HG03045 (cell line): Measurements from ENCODE around the gene VIL1.

ENCODE experiments used
- ATAC-seq: cut with Tn5 transposase; IDR thresholded peaks from one replicate; pipeline ENCODE4 v1.9.1; 2021; ENCODE audit warnings: mild to moderate bottlenecking, moderate library complexity; ENCODE audit not compliant: unreplicated experiment

The VIL1 gene

DNA sequence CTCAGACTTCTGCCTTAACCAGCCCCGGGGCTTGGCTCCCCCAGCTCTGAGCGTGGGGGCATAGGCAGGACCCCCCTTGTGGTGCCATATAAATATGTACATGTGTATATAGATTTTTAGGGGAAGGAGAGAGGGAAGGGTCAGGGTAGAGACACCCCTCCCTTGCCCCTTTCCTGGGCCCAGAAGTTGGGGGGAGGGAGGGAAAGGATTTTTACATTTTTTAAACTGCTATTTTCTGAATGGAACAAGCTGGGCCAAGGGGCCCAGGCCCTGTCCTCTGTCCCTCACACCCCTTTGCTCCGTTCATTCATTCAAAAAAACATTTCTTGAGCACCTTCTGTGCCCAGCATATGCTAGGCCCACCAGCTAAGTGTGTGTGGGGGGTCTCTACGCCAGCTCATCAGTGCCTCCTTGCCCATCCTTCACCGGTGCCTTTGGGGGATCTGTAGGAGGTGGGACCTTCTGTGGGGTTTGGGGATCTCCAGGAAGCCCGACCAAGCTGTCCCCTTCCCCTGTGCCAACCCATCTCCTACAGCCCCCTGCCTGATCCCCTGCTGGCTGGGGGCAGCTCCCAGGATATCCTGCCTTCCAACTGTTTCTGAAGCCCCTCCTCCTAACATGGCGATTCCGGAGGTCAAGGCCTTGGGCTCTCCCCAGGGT is 13.7 kb upstream of the VIL1 start:
- ATAC-seq, result no peak

- ATAC-seq, result peak; percentile 2
These were observed 13.1 kb upstream of the VIL1 start for GRCh38 chr2:218405746-218406208.

DNA sequence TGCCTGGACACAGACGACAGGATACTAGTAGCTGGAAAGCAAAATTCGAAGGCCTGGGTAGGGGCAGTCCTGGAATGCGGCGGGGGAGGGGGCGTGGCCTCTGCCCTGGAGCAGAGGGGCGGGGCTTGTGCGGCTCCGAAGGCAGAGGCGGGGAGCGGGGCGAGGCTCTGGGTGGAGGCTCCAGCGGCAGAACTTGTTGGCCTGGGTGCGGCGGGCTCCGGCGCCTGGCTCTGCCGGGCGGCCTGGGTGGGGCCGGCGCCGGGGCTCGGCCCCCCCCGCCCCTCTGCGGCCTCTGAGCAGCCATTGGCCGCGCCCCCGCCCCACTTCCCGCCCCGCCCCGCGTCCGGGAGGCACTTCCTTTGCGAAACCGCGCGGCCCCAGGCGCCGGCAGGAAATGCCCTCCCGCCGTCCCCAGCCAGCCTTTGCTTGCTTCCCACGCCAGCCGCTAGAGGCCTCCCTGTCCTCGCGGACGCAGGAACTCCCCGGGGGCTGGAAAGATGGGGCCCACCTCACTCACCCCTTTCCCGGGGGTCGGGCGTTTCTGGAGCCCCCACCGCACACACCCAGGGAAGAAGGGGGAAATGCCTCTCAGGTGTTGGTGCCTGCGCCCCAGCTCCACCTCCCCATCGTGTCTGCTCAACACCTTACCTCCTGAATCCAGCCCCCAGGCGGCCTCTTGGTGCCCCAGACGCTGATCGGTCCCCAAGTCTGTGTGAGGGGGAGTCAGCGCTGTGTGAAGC is 12.5 kb upstream of the VIL1 start:
- peak; percentile 81 for ATAC-seq

GRCh38 chr2:218406949-218407618 is 11.8 kb upstream of the VIL1 start:
- ATAC-seq, result peak; percentile 5

DNA sequence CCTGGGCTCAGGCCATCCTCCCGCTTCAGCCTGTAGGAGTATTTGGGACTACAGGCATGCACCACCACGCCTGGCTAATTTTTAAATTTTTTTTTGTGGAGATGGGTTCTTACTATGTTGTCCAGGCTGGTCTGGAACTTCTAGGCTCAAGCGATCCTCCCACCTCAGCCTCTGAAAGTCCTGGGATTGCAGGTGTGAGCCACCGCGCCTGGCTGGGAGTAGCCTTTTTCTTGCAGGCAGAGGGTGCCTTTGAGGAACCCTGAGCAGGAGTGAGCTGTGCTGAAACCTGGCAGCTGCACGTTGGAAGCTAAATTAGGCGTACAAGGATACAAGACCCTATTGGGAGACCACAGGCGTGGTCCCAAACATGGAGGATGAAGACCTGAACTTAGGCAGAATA is 11.2 kb upstream of the VIL1 start:
- no peak for ATAC-seq

DNA sequence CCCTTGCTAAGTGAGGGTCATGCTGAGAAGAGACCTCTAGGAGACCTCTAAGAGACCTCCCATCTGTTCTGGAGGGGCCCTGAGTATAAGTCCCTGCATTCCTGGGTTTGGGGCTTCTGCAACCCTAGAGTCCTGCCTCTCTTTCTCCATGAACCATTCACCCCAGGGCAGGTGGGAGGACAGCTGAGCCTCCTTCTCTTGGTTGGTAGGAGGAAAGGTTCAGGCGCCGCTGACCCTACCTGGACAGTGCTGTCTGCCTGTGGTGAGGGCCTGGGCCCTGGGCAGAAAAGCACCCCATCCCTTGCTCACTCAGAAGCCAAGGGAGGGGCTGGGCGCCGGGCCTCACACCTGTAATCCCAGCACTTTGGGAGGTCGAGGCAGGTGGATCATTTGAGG is 604 bp upstream of the VIL1 start:
- ATAC-seq, result no peak

DNA sequence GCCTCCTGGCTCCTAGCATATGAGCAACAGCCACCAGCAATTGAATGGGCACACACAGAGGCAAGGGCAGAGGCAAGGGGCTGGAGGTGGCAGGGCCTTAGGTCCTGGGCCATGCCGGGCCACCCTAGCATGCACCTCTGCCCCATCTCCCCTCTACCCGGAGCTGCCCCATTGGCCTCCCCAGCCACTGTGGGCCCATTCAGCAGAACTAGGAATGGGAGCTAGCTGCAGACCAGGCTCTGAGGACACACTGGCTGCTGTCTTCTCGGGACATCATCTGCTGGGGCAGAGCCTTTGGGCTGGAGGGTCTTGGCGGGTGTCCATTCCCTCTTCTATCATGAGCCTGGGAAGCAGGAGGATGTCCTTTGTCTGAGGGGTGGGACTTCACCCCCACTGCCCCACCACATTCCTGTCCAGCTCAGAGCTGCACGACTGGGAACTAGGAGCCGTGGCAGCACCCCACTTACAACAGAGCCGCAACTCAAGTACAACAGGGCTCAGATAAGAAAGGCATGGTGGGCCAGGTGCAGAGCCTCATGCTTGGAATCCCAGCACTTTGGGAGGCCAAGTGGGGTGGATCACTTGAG is 800 bp downstream of the VIL1 start:
- ATAC-seq, result no peak

GRCh38 chr2:218421027-218421426 is 2.1 kb downstream of the VIL1 start:
- ATAC-seq, result no peak

DNA sequence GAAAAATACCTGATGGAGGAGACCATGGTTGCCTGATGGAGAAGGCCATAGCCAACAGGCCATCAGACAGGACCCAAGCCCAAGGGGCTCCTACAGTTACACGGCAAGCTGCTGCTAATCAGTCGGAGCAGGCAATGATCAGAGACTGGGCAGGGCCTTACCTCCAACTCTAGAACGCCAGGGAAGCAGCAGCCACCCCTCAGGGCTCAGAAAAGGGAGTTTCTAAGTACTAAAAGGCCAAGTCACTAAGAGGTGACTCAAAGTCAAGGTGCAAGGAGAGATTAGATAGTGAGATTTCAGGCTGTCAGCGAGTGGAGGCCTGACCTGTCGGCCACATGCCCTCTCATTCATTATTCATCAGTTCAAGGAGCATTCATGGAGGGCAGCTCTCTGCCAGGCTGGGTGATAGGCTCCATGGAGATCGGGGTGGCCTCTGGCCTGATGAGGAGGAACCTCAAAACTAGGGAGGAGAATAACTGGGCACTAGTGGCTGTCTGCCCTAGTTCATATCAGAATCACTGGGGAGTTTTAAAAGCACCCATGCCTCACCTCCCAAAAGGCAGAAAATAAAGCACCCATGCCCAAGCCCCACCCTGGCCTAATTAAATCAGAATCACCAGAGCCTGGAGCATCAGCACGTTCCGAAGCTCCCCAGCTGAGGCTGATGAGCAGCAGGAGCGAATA is 3.6 kb downstream of the VIL1 start:
- no peak for ATAC-seq

GRCh38 chr2:218423584-218423983 is 4.7 kb downstream of the VIL1 start:
- ATAC-seq, result no peak

DNA sequence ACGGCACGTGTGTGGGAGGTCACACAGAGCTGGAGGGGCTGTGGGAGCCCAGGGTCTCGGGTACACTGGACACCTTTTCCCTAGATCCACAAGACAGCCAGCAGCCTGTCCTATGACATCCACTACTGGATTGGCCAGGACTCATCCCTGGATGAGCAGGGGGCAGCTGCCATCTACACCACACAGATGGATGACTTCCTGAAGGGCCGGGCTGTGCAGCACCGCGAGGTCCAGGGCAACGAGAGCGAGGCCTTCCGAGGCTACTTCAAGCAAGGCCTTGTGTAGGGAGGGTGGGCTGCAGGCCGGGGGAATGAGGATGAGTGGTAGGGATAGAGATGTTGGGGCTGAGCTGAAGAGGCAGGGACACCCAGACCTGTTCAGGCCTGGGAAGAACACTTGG is 6.6 kb downstream of the VIL1 start:
- no peak for ATAC-seq

DNA sequence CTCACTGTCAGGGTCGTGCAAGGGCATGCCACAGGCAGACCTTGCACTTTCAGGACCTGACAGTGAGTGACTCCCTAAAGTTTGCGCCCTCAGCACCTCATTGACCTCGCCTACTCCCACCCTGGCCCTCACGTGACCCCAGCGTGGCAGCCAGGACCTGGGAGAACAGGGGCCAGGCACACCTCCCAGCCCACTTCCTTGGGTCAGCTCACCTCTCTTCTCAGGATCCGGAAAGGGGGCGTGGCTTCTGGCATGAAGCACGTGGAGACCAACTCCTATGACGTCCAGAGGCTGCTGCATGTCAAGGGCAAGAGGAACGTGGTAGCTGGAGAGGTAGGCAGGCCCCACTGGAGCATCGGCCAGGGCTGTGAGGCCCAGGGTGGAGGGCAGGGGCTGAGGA is 8.8 kb downstream of the VIL1 start:
- ATAC-seq, result no peak

GRCh38 chr2:218428846-218429558 is 10.1 kb downstream of the VIL1 start:
- no peak for ATAC-seq

DNA sequence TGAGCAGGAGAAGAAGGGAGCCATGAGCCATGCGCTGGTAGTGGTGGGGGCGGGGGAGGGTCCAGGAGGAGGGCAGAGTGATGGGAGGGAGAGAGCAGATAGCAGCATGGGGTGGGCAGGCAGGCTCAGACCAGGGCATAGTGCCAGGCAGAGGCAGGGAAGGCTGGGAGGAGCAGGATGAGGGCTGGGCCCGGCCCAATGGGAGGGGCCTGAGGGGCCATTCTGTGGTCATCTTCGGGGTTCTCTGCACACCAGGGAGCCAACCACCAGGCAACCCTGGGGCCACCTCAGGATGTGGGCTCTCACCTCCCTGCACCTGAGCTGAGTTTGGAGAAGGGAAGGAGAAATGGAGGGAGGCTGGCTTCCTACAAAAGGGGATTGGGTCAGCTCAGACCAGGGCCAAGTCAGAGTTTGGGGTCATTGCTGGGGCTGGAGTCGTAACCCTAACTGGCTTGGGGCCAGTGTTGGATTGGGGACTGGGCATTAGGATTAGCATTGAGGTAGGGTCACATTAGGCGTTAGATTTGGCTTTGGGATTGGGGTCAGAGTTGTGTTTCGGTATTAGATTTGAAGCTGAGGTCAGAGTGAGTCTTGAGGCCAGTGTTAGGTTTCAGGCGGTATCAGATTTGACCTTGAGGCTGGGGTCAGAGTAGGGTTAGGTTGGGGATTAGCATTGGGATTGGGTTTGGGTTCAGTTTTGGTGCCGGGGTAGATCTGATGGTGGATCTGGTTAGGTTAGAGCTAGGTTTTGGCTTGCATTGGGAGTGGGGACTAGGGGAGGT is 11.2 kb downstream of the VIL1 start:
- ATAC-seq, result no peak

DNA sequence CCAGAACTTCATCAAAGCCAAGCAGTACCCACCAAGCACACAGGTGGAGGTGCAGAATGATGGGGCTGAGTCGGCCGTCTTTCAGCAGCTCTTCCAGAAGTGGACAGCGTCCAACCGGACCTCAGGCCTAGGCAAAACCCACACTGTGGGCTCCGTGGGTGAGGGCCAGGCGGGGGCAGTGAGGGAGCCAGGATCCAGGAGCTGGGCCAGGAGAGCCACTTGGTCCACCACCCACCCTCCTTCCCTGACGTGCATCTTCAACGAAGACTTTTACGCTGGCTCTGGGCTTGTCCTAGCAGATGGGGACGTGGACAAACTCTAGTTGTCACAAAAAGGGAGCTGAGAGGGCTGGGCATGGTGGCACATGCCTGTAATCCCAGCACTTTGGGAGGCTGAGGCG is 11.8 kb downstream of the VIL1 start:
- ATAC-seq, result no peak

- ATAC-seq, result no peak
These were observed 13.0 kb downstream of the VIL1 start for GRCh38 chr2:218431878-218432277.

DNA sequence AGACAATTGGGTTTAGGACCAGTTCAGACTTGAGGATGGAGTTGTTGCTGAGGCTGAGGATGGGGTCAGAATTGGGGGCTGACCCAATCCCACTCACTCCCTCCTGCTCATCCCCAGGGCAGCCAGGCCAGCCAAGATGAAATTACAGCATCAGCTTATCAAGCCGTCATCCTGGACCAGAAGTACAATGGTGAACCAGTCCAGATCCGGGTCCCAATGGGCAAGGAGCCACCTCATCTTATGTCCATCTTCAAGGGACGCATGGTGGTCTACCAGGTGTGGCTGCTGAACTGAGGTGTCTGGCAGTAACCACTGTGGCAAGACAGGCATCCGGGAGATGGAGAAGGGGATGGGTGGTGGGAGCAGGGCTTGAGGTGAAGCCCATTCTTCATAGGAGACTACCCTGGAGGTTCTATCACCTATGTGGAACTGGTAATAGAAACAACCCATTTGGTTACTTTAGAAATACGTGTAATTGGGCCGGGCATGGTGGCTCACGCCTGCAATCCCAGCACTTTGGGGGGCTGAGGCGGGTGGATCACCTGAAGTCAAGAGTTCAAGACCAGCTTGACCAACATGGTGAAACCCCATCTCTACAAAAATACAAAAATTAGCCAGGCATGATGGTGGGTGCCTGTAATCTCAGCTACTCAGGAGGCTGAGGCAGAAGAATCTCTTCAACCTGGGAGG is 13.9 kb downstream of the VIL1 start:
- no peak for ATAC-seq

GRCh38 chr2:218434456-218434855 is 15.5 kb downstream of the VIL1 start:
- ATAC-seq, result no peak
